Activated CD4-positive, alpha-beta T cell treated with anti-CD3 and anti-CD28 coated beads, Interleukin-2, Interleukin-4, amounts not matched to agents 100 ng/mL and 50 ng/mL, durations not matched to agents 16 hours and 8 hours (primary cell): ENCODE data around the gene PPP1R12C.
A peak's percentile ranks its signal among the peaks of the same experiment; 100 is the strongest.

Experiments
- DNase-seq: peaks from one replicate; pipeline ENCODE4 v3.0.0-alpha.2; 2020; ENCODE audit warnings: low spot score

The PPP1R12C gene

GRCh38 chr19:55146705-55147273 lies 29.4 kb upstream of the PPP1R12C start:
- DNase-seq: no peak

- no peak for DNase-seq
Observed at GRCh38 chr19:55146078-55146704, 28.8 kb upstream of the PPP1R12C start.

GRCh38 chr19:55145232-55145631 lies 27.8 kb upstream of the PPP1R12C start:
- no peak for DNase-seq

- DNase-seq: no peak
Observed at GRCh38 chr19:55141696-55142095, 24.3 kb upstream of the PPP1R12C start.

GRCh38 chr19:55137915-55138314 lies 20.5 kb upstream of the PPP1R12C start:
- DNase-seq: no peak

- DNase-seq: no peak
Observed at GRCh38 chr19:55136399-55137102, 19.1 kb upstream of the PPP1R12C start.

- DNase-seq: no peak
Observed at GRCh38 chr19:55134736-55135135, 17.3 kb upstream of the PPP1R12C start.

- no peak for DNase-seq
Observed at GRCh38 chr19:55133639-55134444, 16.4 kb upstream of the PPP1R12C start.

GRCh38 chr19:55132453-55133129 lies 15.2 kb upstream of the PPP1R12C start:
- DNase-seq: no peak

- DNase-seq: no peak
Observed at GRCh38 chr19:55131421-55131820, 14.0 kb upstream of the PPP1R12C start.

GRCh38 chr19:55119053-55119452 lies 1.6 kb upstream of the PPP1R12C start:
- DNase-seq: no peak

GRCh38 chr19:55118401-55118991 lies 1.1 kb upstream of the PPP1R12C start:
- DNase-seq: peak; percentile 53

GRCh38 chr19:55117663-55118391 lies 390 bp upstream of the PPP1R12C start:
- DNase-seq: peak; percentile 99

- DNase-seq: peak; percentile 73
Observed at GRCh38 chr19:55116232-55116858, 1.1 kb downstream of the PPP1R12C start.

- DNase-seq: no peak
Observed at GRCh38 chr19:55115446-55116065, 1.9 kb downstream of the PPP1R12C start.

GRCh38 chr19:55114566-55115145 lies 2.8 kb downstream of the PPP1R12C start:
- DNase-seq: no peak

- no peak for DNase-seq
Observed at GRCh38 chr19:55113570-55114039, 3.8 kb downstream of the PPP1R12C start.

GRCh38 chr19:55112777-55113569 lies 4.5 kb downstream of the PPP1R12C start:
- DNase-seq: no peak
